IPS-18a (cell line): Measurements from ENCODE around the gene TCF19.
"Not testable (repeated sequence)": the region's sequence is repeated elsewhere in the genome, so short reads cannot be mapped to it uniquely, and the experiment has no call there.

Experiments
- H3K27ac ChIP-seq: one replicate; pipeline ENCODE4 v1.5.1; 2013; ENCODE audit warnings: low read length
- H3K27me3 ChIP-seq: one replicate; pipeline ENCODE4 v1.6.1; 2013; ENCODE audit warnings: mild to moderate bottlenecking, low read length; ENCODE audit not compliant: control insufficient read depth, insufficient read depth
- H3K36me3 ChIP-seq: one replicate; pipeline ENCODE4 v1.6.1; 2013; ENCODE audit warnings: low read depth, low read length; ENCODE audit not compliant: control insufficient read depth
- H3K4me1 ChIP-seq: one replicate; pipeline ENCODE4 v1.6.1; 2013; ENCODE audit warnings: low read depth, low read length; ENCODE audit not compliant: control insufficient read depth
- H3K4me3 ChIP-seq: one replicate; pipeline ENCODE4 v1.5.1; 2013; ENCODE audit warnings: low read length
- H3K9ac ChIP-seq: one replicate; pipeline ENCODE4 v1.6.1; 2013; ENCODE audit warnings: mild to moderate bottlenecking, low read length, moderate library complexity
- H3K9me3 ChIP-seq: one replicate; pipeline ENCODE4 v1.6.1; 2013; ENCODE audit warnings: low read depth, low read length; ENCODE audit not compliant: control insufficient read depth

TCF19 gene

DNA sequence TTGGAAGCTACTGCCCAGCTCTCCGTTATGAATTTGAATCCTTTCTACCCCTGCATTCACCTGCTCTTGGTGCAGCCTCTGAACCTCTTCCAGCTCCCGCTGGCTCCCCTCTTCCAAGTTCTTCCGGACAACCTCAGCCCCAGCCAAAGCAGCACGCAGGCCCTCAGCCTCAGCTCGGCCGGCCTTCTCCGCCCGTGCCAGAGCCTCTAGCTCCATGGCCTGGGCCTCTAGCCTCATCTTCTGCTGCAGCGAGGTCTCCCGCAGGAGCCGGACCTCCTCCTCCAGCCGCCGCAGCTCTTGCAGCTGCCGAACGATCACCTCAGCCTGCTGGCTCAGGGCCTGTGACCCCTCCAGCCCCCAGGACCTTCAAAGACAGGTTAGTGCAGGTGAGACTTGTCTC lies 4.0 kb upstream of the TCF19 start:
- Histone ChIP-seq H3K9ac (no peak overlapping the region), H3K4me3 (no peak overlapping the region), H3K9me3 (no peaks in the 10 kb centered on the region), H3K27ac (no peak overlapping the region), H3K27me3 (no peaks in the 10 kb centered on the region), H3K4me1 (peaks cover 9% of the 10 kb centered on the region), H3K36me3 (peaks cover 23% of the 10 kb centered on the region)

DNA sequence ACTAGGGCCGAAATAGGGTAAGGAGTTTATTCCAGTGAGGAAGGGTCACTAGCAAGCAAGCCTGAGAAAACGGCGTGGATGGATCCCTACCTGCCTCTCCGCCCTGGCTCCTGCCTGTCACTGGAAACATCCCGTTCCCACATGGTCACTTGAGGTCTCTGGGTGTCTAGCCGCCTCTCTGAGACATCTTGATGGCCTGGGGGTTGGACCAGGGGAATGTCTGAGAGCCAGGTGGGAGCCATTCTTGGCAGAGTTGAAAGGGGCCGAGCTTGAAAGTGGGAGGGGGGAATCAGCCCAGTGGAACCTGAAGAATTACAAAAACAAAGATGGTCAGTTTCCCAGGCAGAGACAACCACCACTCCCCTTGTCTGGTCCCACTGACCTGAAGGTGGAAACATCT lies 1.7 kb upstream of the TCF19 start:
- Histone ChIP-seq H3K4me3 (peak overlapping the region; percentile 79), H3K9me3 (no peaks in the 10 kb centered on the region), H3K27ac (no peak overlapping the region), H3K4me1 (peaks cover 14% of the 10 kb centered on the region), H3K9ac (no peak overlapping the region), H3K36me3 (peaks cover 12% of the 10 kb centered on the region), H3K27me3 (no peaks in the 10 kb centered on the region)

- peaks cover 22% of the 10 kb centered on the region for H3K36me3 ChIP-seq
- H3K9me3 ChIP-seq: no peaks in the 10 kb centered on the region
- no peaks in the 10 kb centered on the region for H3K27me3 ChIP-seq
- peak within 1 kb of the TSS; percentile 61 for H3K9ac ChIP-seq
- peaks cover 18% of the 10 kb centered on the region for H3K4me1 ChIP-seq
- H3K27ac ChIP-seq: peak within 1 kb of the TSS; percentile 9
- peak within 1 kb of the TSS; percentile 79 for H3K4me3 ChIP-seq
These were observed 763 bp upstream of the TCF19 start, which contains the start of gene CCHCR1 for GRCh38 chr6:31157513-31158139. TSS of gene CCHCR1 (minus strand) at chr6:31157802. CDS start at chr6:31157600, 202 bp downstream.

DNA sequence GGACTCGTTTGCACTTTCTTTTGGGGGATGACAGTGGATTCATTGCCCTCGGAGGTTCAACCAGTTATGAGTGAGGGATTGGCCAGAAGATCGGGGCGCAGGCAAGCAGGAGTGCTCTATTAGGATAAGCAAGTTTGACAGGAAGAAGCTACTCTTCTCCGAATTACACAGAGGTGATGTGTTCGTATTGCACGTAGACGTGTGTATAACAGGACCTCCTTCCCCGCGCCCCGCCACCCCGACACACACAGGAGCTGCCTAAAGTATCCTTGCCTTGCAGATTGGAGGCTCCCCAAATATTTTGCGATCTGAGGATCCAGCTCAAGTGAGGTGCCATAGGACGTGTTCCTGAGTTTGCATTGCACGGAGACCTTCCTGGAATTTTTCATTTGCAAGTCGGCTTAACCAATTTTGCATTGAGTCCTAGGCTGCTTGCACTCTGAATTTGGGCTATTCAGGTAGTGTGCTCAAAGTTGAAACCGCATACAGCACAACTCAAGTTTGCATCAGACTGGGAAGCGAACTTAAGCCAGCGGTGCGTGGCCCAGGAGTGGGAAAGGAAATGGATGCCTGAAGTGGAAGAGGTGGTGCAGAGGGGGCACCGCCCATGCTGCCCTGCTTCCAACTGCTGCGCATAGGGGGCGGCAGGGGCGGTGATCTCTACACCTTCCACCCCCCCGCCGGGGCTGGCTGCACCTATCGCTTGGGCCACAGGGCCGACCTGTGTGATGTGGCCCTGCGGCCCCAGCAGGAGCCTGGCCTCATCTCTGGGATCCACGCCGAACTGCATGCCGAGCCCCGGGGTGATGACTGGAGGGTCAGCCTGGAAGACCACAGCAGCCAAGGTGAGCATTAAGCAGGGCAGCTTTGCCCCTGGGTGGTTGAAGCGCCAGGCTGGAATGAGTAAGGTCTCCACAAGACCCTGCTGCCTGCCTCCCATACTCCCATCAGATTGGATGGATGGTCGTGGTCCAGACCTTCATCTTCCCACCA lies 770 bp downstream of the TCF19 start:
- H3K36me3 ChIP-seq: peaks cover 37% of the 10 kb centered on the region
- H3K9ac ChIP-seq: peak overlapping the region; percentile 31
- H3K27me3 ChIP-seq: no peaks in the 10 kb centered on the region
- no peaks in the 10 kb centered on the region for H3K9me3 ChIP-seq
- H3K27ac ChIP-seq: no peak overlapping the region
- peak overlapping the region; percentile 79 for H3K4me3 ChIP-seq
- peaks cover 18% of the 10 kb centered on the region for H3K4me1 ChIP-seq

- Histone ChIP-seq H3K27ac (no peak overlapping the region), H3K4me3 (no peak overlapping the region), H3K36me3 (peaks cover 45% of the 10 kb centered on the region), H3K27me3 (no peaks in the 10 kb centered on the region), H3K9ac (no peak overlapping the region), H3K9me3 (no peaks in the 10 kb centered on the region), H3K4me1 (peaks cover 29% of the 10 kb centered on the region)
These were observed 3.1 kb downstream of the TCF19 start for GRCh38 chr6:31161216-31162126.

GRCh38 chr6:31162463-31163165 lies 4.2 kb downstream of the TCF19 start:
- Histone ChIP-seq H3K27ac (no peak overlapping the region), H3K9me3 (no peaks in the 10 kb centered on the region), H3K36me3 (peaks cover 49% of the 10 kb centered on the region), H3K4me1 (peaks cover 24% of the 10 kb centered on the region), H3K27me3 (no peaks in the 10 kb centered on the region), H3K4me3 (no peak overlapping the region), H3K9ac (no peak overlapping the region)

GRCh38 chr6:31163922-31164321 lies 5.5 kb downstream of the TCF19 start:
- Histone ChIP-seq H3K4me1 (peaks cover 24% of the 10 kb centered on the region), H3K9me3 (no peaks in the 10 kb centered on the region), H3K36me3 (peaks cover 52% of the 10 kb centered on the region), H3K9ac (no peak overlapping the region), H3K27ac (no peak overlapping the region), H3K4me3 (no peak overlapping the region), H3K27me3 (no peaks in the 10 kb centered on the region)

GRCh38 chr6:31164475-31165063 lies 6.2 kb downstream of the TCF19 start:
- peaks cover 52% of the 10 kb centered on the region for H3K36me3 ChIP-seq

GRCh38 chr6:31165064-31165832 lies 6.9 kb downstream of the TCF19 start:
- Histone ChIP-seq H3K36me3 (peaks cover 52% of the 10 kb centered on the region), H3K4me1 (peaks cover 18% of the 10 kb centered on the region)
- not testable (repeated sequence) for H3K27me3 ChIP-seq, H3K4me3 ChIP-seq, H3K9ac ChIP-seq, H3K9me3 ChIP-seq, H3K27ac ChIP-seq

More at GRCh38 chr6:31164475-31165063, 6.2 kb downstream of the TCF19 start:
- peaks cover 23% of the 10 kb centered on the region for H3K4me1 ChIP-seq
- not testable (repeated sequence) for H3K27ac ChIP-seq, H3K27me3 ChIP-seq, H3K4me3 ChIP-seq, H3K9ac ChIP-seq, H3K9me3 ChIP-seq

DNA sequence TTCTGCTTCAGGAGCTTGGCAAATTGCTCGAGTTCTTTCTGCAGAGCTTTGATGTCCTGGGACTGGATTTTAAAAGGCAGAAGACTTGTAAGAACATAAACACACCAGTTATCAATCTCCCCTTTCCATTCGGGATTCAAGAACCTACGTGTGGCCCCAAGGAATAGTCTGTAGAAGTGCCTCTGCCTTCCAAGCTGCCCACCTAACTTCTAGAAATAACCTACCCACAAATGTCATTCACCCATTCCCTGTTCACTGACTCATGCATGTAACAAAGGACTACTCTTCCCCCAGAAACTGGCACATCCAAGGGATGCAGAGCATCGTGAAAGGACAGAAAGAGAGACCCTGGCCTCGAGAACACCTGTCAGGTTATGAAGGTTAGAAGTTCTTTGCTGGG lies 7.6 kb downstream of the TCF19 start:
- no peak overlapping the region for H3K9ac ChIP-seq
- peak overlapping the region; percentile 14 for H3K27ac ChIP-seq
- no peaks in the 10 kb centered on the region for H3K27me3 ChIP-seq
- H3K4me1 ChIP-seq: peaks cover 21% of the 10 kb centered on the region
- peaks cover 52% of the 10 kb centered on the region for H3K36me3 ChIP-seq
- H3K4me3 ChIP-seq: no peak overlapping the region
- no peaks in the 10 kb centered on the region for H3K9me3 ChIP-seq
